ENCODE data around the gene UBR4. TPM values are rescaled to one million over a fixed set of nuclear protein-coding genes. Genes with fewer than 3 reads are reported as not detected.

Gene UBR4
- total RNA-seq, 1 donor from 2014 or later: 125 TPM

- H3K27me3 ChIP-seq (ENCODE audit: low read depth): peaks cover 22% of the 10 kb centered on the region
- H3K4me1 ChIP-seq: no peaks in the 10 kb centered on the region
- H3K36me3 ChIP-seq: no peaks in the 10 kb centered on the region
- H3K9me3 ChIP-seq: no peaks in the 10 kb centered on the region
- no peak overlapping the region for H3K4me3 ChIP-seq
- intact Hi-C loops (cut with DNase I): no loop called here
- ATAC-seq (no peak), DNase-seq (peak; percentile 20)
- TF ChIP-seq CTCF (IDR thresholded peaks at IDR 0.05): no peak
- H3K27ac ChIP-seq: no peak overlapping the region
Measured at GRCh38 chr1:19043579-19044443, 166.3 kb downstream of the UBR4 start.

GRCh38 chr1:19042675-19043578, 167.1 kb downstream of the UBR4 start:
- H3K4me1 ChIP-seq: no peaks in the 10 kb centered on the region
- H3K36me3 ChIP-seq: no peaks in the 10 kb centered on the region
- peaks cover 22% of the 10 kb centered on the region for H3K27me3 ChIP-seq (ENCODE audit: low read depth)
- DNase-seq (peak; percentile 40), ATAC-seq (peak; percentile 15 to 44)
- H3K27ac ChIP-seq: no peak overlapping the region
- no peak overlapping the region for H3K4me3 ChIP-seq
- TF ChIP-seq CTCF (IDR thresholded peaks at IDR 0.05): no peak
- intact Hi-C loops (cut with DNase I): no loop called here
- H3K9me3 ChIP-seq: no peaks in the 10 kb centered on the region

- peaks cover 22% of the 10 kb centered on the region for H3K27me3 ChIP-seq (ENCODE audit: low read depth)
- intact Hi-C loops (cut with DNase I): no loop called here
- H3K4me1 ChIP-seq: no peaks in the 10 kb centered on the region
- H3K36me3 ChIP-seq: no peaks in the 10 kb centered on the region
- no peak for TF ChIP-seq CTCF (IDR thresholded peaks at IDR 0.05)
- no peaks in the 10 kb centered on the region for H3K9me3 ChIP-seq
- H3K4me3 ChIP-seq: no peak overlapping the region
- no peak for DNase-seq
- no peak for ATAC-seq
- H3K27ac ChIP-seq: no peak overlapping the region
Measured at GRCh38 chr1:19040010-19040680, 169.9 kb downstream of the UBR4 start.

GRCh38 chr1:19038732-19039131, 171.3 kb downstream of the UBR4 start:
- intact Hi-C loops (cut with DNase I): no loop called here
- TF ChIP-seq CTCF (IDR thresholded peaks at IDR 0.05): no peak
- H3K36me3 ChIP-seq: no peaks in the 10 kb centered on the region
- H3K9me3 ChIP-seq: no peaks in the 10 kb centered on the region
- no peak for DNase-seq
- ATAC-seq: no peak
- H3K4me1 ChIP-seq: no peaks in the 10 kb centered on the region
- H3K27me3 ChIP-seq (ENCODE audit: low read depth): peaks cover 17% of the 10 kb centered on the region
- H3K4me3 ChIP-seq: no peak overlapping the region
- H3K27ac ChIP-seq: no peak overlapping the region

GRCh38 chr1:19038096-19038495, 172.0 kb downstream of the UBR4 start:
- TF ChIP-seq CTCF (IDR thresholded peaks at IDR 0.05): no peak
- Histone ChIP-seq H3K4me1 (no peaks in the 10 kb centered on the region), H3K27me3 (ENCODE audit: low read depth) (peaks cover 11% of the 10 kb centered on the region), H3K4me3 (no peak overlapping the region), H3K9me3 (no peaks in the 10 kb centered on the region), H3K27ac (no peak overlapping the region), H3K36me3 (no peaks in the 10 kb centered on the region)
- no peak for DNase-seq
- intact Hi-C loops (cut with DNase I): no loop called here
- peak; percentile 33 to 61 for ATAC-seq
